Heart right ventricle (tissue), 16 donors: ENCODE data around the gene DUSP12. TPM values are rescaled to one million over a fixed set of nuclear protein-coding genes. Genes with fewer than 3 reads are reported as not detected.

Experiments used
- ATAC-seq, 8 donors: fragments of 200-7000 bp; cut with Tn5 transposase; one replicate each; pipeline ENCODE4 v1.9.1; 2020; ENCODE audit warnings: mild to moderate bottlenecking in 8 of 8, moderate library complexity in 8 of 8, moderate number of reproducible peaks in 1 of 8
- DNase-seq, 2 donors: peaks; one replicate each; pipeline ENCODE4 v3.0.0-alpha.2; 2020
- H3K27ac ChIP-seq, 10 donors: fragments of 200-600 bp; sonication (generic) in 2 of 10; one replicate each; pipeline versions ENCODE4 v1.5.0 to v1.8.0; 2020 to 2022; ENCODE audit warnings: mild to moderate bottlenecking in 3 of 10
- H3K27me3 ChIP-seq, 7 donors: fragments of 200-600 bp; one replicate each; pipeline ENCODE4 v1.8.0; 2021 to 2022; ENCODE audit warnings: mild to moderate bottlenecking in 2 of 7
- H3K36me3 ChIP-seq, 9 donors: fragments of 200-600 bp; sonication (generic) in 1 of 9; one replicate each; pipeline versions ENCODE4 v1.5.0 to v1.8.0; 2020 to 2022; ENCODE audit warnings: mild to moderate bottlenecking in 2 of 9
- H3K4me1 ChIP-seq, 9 donors: fragments of 200-600 bp; sonication (generic) in 1 of 9; one replicate each; pipeline versions ENCODE4 v1.5.0 to v1.8.0; 2020 to 2022; ENCODE audit warnings: mild to moderate bottlenecking in 4 of 9
- H3K4me3 ChIP-seq, 10 donors: fragments of 200-600 bp; sonication (generic) in 2 of 10; one replicate each; pipeline versions ENCODE4 v1.5.0 to v1.8.0; 2020 to 2022; ENCODE audit warnings: mild to moderate bottlenecking in 7 of 10, moderate library complexity in 2 of 10
- H3K9me3 ChIP-seq, 11 donors: fragments of 200-600 bp in 10 of 11; sonication (generic) in 2 of 11; one replicate each; pipeline versions ENCODE4 v1.5.0 to v1.8.0; 2013 to 2022; ENCODE audit warnings: mild to moderate bottlenecking in 2 of 11, control low read depth in 1 of 11, moderate library complexity in 1 of 11
- WGBS, 2 donors: extraction: QIAGEN DNeasy Blood & Tissue Kit; methylation state at CpG; one replicate each; pipeline ENCODE4 v1.1.7; 2013; ENCODE audit warnings: inconsistent platforms in 1 of 2; 5-methylcytosine and 5-hydroxymethylcytosine counted together
- intact Hi-C, 10 donors: fragments of 100-400 bp; cut with DNase I; formaldehyde crosslinking; loops; one replicate each; pipeline versions ENCODE4 v1.11.1 to v1.14.2; 2022
- polyA plus RNA-seq, 2 donors: library from polyadenylated mRNA; stranded (reverse); fragments of 200-250 nt; gene quantifications; one replicate each; pipeline ENCODE4 v1.2.3, GENCODE V29; 2013
- total RNA-seq, 10 donors: library from RNA; stranded (reverse); fragmentation: NEBNext Ultra II Directional in 3 of 10; extraction: Animal tissue kit (Norgen Biotek cat#: 25700) in 3 of 10; gene quantifications; one replicate each; pipeline versions ENCODE4 v1.2.1 to v1.2.4, GENCODE V29; 2021 to 2023
- TF ChIP-seq, protein P1 (sequence below), 9 donors: fragments of 200-600 bp; sonication (generic) in 2 of 9; IDR thresholded peaks; one replicate each; pipeline versions ENCODE4 v1.5.0 to v1.8.0; 2021 to 2022; ENCODE audit warnings: antibody characterized with exemption in 9 of 9, mild to moderate bottlenecking in 5 of 9, moderate library complexity in 1 of 9
- donor health status: Arrhythmogenic right ventricular cardiomyopathy.
- donor health status: ischemic (EF 13 %, LVEDD 7.1; RV severe dilation, severe dysfunction).
- donor health status: healthy with polysubstance abuse.
- donor health status: DM: no; HTN: yes; CAD: no.
- donor health status: DM: no; HTN: no; CAD: no.
- donor health status: ischemic (EF 25% LVEDD 6.9; RV normal size, moderate dysfunction).
- donor health status: ischemic (EF 25% LVEDD 5.7; RV mildly dilated, moderate dysfunction).
- donor health status: healthy.
- donor health status: DM: yes; HTN: yes; CAD: no.
- donor health status: Ischemic cardiomyopathy.
- donor health status: ischemic (EF 35%, LVEDD 5.7; RV mildly dilated, moderate dysfunction).
- donor health status: nonischemic (EF 11% LVEDD 7.7; RV severe dilation, severe dysfunction).
- donor health status: DM: yes; HTN: yes; CAD: no.
- donor health status: PGD.
- donor health status: ischemic (EF 29% LVEDD 5.4; RV normal size, mild dysfunction).
- donor health status: nonischemic (EF 23%, LVEDD 6.1; RV moderate dilation, normal function).

The DUSP12 gene
- total and polyA plus RNA-seq, 12 donors: 3.5 to 15.3 (median 7.5) TPM

DNA sequence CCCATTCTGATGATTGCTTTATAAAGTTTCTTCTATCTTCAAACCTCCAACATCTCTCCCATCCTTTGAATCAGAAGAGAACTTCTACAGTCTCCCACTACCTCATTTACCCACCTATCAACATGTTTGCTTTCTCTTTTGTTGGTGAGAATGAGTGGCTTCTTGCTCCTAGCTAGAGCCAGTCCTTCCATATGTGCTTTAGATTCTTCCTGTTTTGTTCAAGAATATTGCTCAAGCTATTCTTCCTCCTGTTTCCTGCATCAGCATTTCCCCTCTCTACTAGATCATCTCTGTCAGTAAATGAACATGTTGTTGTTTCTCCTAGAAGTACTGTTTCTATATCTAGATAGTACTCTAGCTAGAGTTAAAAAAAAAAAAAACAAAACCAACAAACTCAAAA is 22.8 kb downstream of the DUSP12 start:
- Histone ChIP-seq H3K9me3 (no peaks in the 10 kb centered on the region), H3K27ac (peak overlapping the region in 3 of 10 donors; percentile 29 to 83 (median 34)), H3K27me3 (no peaks in the 10 kb centered on the region), H3K4me3 (no peak overlapping the region), H3K36me3 (no peaks in the 10 kb centered on the region), H3K4me1 (peaks cover 0 to 94% (median 38%) of the 10 kb centered on the region in 9 donors)
- TF ChIP-seq, protein P1, sequence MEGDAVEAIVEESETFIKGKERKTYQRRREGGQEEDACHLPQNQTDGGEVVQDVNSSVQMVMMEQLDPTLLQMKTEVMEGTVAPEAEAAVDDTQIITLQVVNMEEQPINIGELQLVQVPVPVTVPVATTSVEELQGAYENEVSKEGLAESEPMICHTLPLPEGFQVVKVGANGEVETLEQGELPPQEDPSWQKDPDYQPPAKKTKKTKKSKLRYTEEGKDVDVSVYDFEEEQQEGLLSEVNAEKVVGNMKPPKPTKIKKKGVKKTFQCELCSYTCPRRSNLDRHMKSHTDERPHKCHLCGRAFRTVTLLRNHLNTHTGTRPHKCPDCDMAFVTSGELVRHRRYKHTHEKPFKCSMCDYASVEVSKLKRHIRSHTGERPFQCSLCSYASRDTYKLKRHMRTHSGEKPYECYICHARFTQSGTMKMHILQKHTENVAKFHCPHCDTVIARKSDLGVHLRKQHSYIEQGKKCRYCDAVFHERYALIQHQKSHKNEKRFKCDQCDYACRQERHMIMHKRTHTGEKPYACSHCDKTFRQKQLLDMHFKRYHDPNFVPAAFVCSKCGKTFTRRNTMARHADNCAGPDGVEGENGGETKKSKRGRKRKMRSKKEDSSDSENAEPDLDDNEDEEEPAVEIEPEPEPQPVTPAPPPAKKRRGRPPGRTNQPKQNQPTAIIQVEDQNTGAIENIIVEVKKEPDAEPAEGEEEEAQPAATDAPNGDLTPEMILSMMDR (IDR thresholded peaks at IDR 0.05): no peak
- intact Hi-C loops: no loop called here
- ATAC-seq: peak in 6 of 8 donors; percentile 45 to 77 (median 68)
- no peak for DNase-seq

DNA sequence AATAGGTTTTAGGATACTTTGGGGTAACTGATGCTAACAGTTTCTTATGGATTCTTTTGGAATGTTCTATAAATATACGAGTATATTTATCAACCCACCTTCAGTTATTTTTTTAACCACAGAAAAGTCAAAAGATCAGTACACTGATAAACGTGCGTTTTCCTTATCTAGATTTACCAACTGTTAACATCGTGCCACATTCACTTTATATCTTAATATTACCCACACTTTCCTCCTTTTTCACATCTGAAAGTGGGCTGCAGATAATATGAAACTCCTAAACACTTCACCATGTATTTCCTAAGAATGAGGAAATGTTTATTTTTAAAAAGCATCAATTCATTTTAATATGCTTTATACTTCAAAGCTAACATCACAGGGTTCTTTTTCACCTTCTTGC is 24.2 kb downstream of the DUSP12 start:
- TF ChIP-seq, protein P1 (IDR thresholded peaks at IDR 0.05): no peak

DNA sequence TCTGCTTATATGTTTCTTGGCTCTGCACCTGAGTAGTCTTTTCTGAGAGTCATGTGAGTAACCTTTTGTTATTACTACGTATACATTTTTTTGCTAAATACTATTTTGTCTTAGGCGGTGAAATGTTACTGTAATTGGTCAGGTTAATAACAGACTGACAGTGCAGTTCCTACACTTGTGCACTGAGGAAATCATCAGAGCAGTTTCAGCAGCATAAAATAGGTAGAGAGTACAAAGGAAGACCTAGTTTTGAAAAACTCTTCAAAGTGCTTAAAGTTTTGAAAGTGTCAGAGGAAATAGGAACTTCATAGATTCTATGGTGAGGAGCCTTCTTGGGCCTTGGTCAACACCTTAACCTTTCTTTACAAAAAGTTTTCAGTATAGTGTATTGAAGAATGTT is 27.7 kb downstream of the DUSP12 start:
- TF ChIP-seq, protein P1 (IDR thresholded peaks at IDR 0.05): no peak
- WGBS, 2 donors: 92 to 95% methylated on average over 2 of the region's 2 CpGs
- Histone ChIP-seq H3K27me3 (no peaks in the 10 kb centered on the region), H3K4me1 (peaks cover 0 to 45% (median 7%) of the 10 kb centered on the region in 9 donors), H3K36me3 (peaks cover 0 to 43% (median 7%) of the 10 kb centered on the region in 9 donors), H3K9me3 (no peaks in the 10 kb centered on the region), H3K27ac (no peak overlapping the region), H3K4me3 (no peak overlapping the region)
- DNase-seq (no peak), ATAC-seq (no peak)
- intact Hi-C loops: no loop called here

More for the DNA sequence above, 24.2 kb downstream of the DUSP12 start:
- peak overlapping the region in 1 of 10 donors; percentile 83 for H3K27ac ChIP-seq
- H3K9me3 ChIP-seq: no peaks in the 10 kb centered on the region
- H3K4me1 ChIP-seq: peaks cover 0 to 80% (median 26%) of the 10 kb centered on the region in 9 donors
- WGBS, 2 donors: 64 to 72% methylated on average over 4 of the region's 4 CpGs
- no peak for DNase-seq
- peaks cover 0 to 9% (median 0%) of the 10 kb centered on the region in 9 donors for H3K36me3 ChIP-seq
- H3K27me3 ChIP-seq: no peaks in the 10 kb centered on the region
- intact Hi-C loops: no loop called here
- ATAC-seq: no peak
- H3K4me3 ChIP-seq: no peak overlapping the region

DNA sequence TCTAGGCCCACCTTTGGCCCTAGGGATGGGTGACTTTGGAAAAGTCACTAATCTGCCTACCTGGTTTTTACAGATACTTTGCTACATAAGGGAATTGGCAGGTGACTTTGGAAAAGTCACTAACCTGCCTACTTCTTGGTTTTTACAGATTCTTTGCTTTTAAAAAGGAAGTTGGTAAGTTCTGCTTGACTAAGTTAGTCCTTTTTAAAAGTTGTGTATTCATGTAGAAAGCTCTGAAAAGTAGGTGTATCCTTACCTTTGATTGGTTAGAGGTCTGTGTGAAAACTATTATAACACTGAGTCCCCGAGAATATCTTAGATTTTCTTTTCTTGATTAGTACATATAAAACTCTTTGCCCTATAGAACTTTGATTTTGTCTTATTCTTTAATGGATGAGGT is 28.9 kb downstream of the DUSP12 start:
- peaks cover 0 to 56% (median 7%) of the 10 kb centered on the region in 9 donors for H3K36me3 ChIP-seq
- DNase-seq (no peak), ATAC-seq (no peak)
- no peaks in the 10 kb centered on the region for H3K9me3 ChIP-seq
- intact Hi-C loops: no loop called here
- WGBS, 2 donors: 93 to 97% methylated on average over 1 of the region's 1 CpG
- H3K4me3 ChIP-seq: no peak overlapping the region
- no peak overlapping the region for H3K27ac ChIP-seq
- TF ChIP-seq, protein P1 (IDR thresholded peaks at IDR 0.05): no peak
- H3K4me1 ChIP-seq: peaks cover 0 to 33% (median 0%) of the 10 kb centered on the region in 9 donors
- H3K27me3 ChIP-seq: no peaks in the 10 kb centered on the region
